ENCODE data around the gene SPATS2. TPM values are rescaled to one million over a fixed set of nuclear protein-coding genes. Genes with fewer than 3 reads are reported as not detected.

The SPATS2 gene
- total RNA-seq, 2 experiments from 2014 or later = 8.5 to 9.1 TPM

DNA sequence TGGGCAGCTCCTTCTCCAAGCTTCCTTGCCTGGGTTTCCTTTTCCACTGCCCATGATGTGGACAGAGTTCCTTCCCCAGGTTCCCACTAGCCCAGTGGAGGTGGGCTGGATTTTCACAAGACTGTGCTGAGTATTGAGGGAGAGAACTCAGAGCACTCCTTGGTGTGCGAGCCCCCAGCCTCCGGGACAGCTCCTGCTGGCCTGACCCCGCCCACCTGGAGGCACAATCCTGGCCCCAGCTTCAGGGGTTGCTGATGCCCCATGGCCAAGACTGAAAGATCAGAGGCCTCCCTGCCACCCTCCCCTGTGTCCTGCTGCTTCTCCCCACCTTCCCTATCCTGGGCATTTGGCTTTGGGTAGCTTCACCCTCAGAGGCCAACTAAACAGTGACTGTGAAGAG, 179.2 kb downstream of the SPATS2 start:
- no peaks in the 10 kb centered on the region for H3K9me3 Mint-ChIP-seq
- H3K4me3 Mint-ChIP-seq = no peak overlapping the region

DNA sequence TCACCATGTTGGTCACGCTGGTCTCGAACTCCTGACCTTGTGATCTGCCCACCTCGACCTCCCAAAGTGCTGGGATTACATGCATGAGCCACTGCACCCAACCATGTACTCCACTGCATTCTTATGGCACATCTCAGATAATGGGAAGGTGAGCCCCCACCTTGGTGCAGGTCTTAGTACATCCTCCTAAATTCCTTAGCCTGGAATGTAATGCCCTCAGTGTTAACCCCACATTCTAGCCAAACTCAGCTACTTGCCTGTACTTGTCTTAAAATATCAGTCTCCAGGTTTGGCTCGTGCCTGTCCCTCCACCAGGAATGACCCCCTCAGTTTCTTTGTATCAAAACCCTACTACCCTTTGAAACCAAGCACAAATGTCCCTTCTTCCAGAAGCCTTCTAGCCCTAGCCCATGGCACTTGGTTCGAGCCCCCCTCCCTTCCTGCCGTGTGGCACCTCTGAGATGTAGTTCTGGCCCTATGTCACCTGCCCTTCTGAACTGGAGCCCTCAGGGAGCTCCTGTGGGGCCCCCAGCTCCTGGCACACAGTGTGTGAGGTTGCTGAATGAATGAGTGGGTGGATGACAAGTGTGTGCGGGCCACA, 179.9 kb downstream of the SPATS2 start:
- no peak overlapping the region for H3K4me3 Mint-ChIP-seq
- H3K27ac Mint-ChIP-seq = no peak overlapping the region
- H3K36me3 Mint-ChIP-seq = no peaks in the 10 kb centered on the region
- H3K27me3 Mint-ChIP-seq = peaks cover 4% of the 10 kb centered on the region
- no peak for DNase-seq
- no peaks in the 10 kb centered on the region for H3K9me3 Mint-ChIP-seq
- peaks cover 25% of the 10 kb centered on the region for H3K4me1 Mint-ChIP-seq

More for the DNA sequence above, 179.2 kb downstream of the SPATS2 start:
- no peak overlapping the region for H3K27ac Mint-ChIP-seq
- H3K4me1 Mint-ChIP-seq = peaks cover 25% of the 10 kb centered on the region
- no peak for DNase-seq
- H3K36me3 Mint-ChIP-seq = no peaks in the 10 kb centered on the region
- peaks cover 4% of the 10 kb centered on the region for H3K27me3 Mint-ChIP-seq

DNA sequence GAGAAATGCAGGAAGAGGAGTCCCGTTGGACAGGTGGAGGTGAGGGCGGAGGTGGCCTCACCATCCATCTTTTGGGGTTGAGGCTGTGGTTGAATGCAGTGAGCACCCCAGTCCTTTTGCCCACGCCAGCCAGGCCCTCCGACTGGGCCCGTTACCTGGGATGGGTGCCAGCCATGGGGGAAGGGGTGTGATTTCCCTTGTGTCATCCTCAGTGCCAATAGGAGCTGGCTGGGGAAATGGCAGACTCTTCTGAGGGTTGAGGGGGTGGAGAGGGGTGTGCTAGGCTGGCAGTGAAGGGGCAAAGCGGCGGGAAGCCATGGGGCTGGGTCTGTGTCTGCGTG, 181.2 kb downstream of the SPATS2 start:
- Mint-ChIP-seq H3K27me3 (peaks cover 4% of the 10 kb centered on the region), H3K4me3 (peak overlapping the region; percentile 83), H3K9me3 (no peaks in the 10 kb centered on the region), H3K36me3 (no peaks in the 10 kb centered on the region), H3K4me1 (peaks cover 28% of the 10 kb centered on the region), H3K27ac (peak overlapping the region; percentile 83)
- DNase-seq = no peak

DNA sequence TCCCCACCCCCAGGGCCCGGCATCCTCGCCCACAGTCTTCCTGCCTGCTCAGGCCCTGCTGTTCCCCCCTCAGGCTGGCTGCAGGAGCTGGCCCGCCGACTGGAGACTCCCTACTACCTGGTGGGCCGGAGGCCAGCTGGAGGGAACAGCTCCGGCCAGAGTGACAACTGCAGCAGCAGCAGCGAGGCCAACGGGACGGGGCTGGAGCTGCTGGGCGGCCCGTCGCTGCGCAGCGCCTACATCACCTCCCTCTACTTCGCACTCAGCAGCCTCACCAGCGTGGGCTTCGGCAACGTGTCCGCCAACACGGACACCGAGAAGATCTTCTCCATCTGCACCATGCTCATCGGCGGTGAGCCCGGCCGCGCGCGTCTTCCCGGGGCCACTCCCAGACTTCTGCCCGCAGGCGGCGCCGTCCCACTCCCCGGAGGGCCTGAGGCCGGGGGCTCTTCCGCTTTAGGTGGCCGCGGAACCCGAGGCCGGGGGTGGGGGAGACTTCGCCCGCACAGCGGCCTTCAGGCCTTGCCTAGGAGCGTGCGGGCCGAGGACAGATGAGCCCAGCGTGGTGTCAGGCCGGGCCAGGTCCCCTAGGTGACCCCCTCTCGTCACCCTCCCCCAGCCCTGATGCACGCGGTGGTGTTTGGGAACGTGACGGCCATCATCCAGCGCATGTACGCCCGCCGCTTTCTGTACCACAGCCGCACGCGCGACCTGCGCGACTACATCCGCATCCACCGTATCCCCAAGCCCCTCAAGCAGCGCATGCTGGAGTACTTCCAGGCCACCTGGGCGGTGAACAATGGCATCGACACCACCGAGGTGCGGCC, 181.8 kb downstream of the SPATS2 start:
- H3K9me3 Mint-ChIP-seq = no peaks in the 10 kb centered on the region
- no peaks in the 10 kb centered on the region for H3K36me3 Mint-ChIP-seq
- peaks cover 30% of the 10 kb centered on the region for H3K4me1 Mint-ChIP-seq
- H3K27me3 Mint-ChIP-seq = peaks cover 4% of the 10 kb centered on the region
- H3K4me3 Mint-ChIP-seq = peak overlapping the region; percentile 83
- peak overlapping the region; percentile 83 for H3K27ac Mint-ChIP-seq
- peak; percentile 52 for DNase-seq

DNA sequence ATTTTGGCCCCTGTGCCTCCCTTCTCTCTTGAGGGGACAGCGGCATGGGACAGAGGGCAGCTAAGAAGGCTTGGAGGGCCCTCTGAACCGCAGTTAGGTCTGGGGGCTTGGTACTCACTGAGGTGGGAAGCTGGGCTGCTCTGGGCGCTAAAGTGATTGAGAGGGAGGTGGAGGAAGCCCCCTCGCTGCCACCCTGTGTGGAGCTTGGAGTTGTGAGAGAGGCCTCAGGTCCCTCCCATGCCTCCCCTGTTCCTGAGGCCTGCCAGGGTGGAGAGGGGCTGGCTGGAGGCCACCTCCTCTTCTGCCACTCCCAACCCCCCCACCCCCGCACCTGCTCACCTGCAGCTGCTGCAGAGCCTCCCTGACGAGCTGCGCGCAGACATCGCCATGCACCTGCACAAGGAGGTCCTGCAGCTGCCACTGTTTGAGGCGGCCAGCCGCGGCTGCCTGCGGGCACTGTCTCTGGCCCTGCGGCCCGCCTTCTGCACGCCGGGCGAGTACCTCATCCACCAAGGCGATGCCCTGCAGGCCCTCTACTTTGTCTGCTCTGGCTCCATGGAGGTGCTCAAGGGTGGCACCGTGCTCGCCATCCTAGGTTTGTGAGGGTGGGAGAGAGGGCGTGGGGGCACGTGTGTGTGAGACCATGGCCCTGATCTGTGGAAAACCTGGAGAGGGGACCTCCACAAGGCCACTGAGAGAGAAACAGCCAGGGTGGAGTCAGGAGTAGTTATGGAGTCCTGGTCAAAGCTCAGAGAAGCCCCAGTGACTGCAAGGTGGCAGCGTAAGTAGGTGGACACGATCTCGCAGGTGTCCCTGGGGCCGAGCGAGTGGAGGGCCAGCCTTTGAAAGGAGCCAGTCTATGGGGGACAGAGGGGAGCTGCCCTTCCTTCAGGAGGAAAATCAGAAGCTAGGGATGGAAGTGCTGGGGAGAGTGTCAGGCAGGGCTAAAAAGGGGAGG, 182.8 kb downstream of the SPATS2 start:
- Mint-ChIP-seq H3K27ac (peak overlapping the region; percentile 68), H3K9me3 (no peaks in the 10 kb centered on the region), H3K4me3 (peak overlapping the region; percentile 83), H3K36me3 (no peaks in the 10 kb centered on the region), H3K27me3 (peaks cover 4% of the 10 kb centered on the region), H3K4me1 (peaks cover 25% of the 10 kb centered on the region)
- no peak for DNase-seq

DNA sequence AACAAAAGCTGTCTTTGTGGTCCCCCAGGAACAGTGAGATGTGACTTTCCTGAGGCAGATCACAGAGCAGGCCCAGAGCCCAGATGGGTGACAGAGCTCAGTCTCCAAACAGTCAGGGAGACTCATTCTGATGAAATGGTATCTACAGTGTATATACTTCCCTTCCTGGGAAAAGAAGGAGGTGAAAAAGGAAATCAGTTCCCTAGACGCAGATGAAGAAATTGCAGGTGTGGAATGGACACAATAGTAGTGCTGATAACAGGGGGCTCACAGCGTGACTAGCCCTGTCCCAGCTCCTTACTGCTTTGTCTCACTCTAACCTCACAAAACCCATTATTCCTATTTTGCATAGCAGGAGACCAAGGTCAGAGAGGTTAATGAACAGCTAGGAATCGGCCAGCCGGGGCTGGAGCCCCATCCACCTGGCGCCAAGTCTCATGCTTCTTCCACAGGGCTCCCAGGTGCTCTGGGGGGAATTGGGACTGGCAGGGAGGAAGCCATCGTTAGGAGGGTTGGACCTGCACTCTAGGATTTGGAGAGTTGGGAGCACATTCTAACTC, 183.5 kb downstream of the SPATS2 start:
- Mint-ChIP-seq H3K27ac (peak overlapping the region; percentile 3), H3K36me3 (no peaks in the 10 kb centered on the region), H3K4me1 (peaks cover 24% of the 10 kb centered on the region), H3K27me3 (peaks cover 4% of the 10 kb centered on the region), H3K9me3 (no peaks in the 10 kb centered on the region), H3K4me3 (peak overlapping the region; percentile 56)
- DNase-seq = no peak

DNA sequence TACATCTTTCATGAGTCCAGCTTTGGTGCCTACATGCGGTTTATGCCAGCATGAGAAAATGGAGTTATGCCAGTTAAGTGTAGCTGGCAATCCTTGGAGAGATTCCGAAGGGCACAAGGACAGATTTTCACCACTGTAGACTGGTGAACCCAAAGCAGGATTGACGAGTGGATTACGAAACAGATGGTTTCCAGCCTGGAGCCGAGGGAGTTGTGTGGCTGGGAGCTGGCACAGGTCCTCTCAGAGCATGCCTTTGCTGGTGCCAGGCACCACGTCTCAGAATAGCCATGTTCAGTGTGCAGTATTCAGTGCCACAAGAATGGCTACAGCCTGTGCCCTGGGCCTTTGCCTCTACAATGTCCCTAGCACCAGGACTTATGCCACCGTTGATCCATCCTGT, 184.8 kb downstream of the SPATS2 start:
- Mint-ChIP-seq H3K27ac (no peak overlapping the region), H3K4me3 (no peak overlapping the region), H3K36me3 (no peaks in the 10 kb centered on the region), H3K4me1 (peaks cover 27% of the 10 kb centered on the region), H3K27me3 (no peaks in the 10 kb centered on the region), H3K9me3 (no peaks in the 10 kb centered on the region)
- DNase-seq = no peak

DNA sequence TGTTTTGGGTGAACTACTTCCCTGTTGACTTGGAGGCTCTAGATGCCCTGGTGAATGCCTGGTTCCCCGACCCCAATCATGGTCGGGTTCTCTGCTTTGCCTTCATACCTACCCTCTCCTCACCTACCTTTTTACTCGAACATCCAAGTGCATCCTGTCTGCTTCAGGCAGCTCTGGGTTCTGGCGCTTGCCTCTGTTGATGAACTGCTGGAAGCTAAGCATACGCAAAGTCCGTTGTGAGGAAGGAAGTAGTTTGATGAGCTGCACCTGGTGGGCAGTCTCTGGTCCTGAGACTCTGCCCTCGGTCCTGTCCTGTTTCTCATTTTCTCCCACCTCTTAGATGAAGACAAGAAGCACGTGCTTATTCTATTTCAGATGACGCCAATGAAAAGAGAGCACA, 185.2 kb downstream of the SPATS2 start:
- Mint-ChIP-seq H3K4me1 (peaks cover 23% of the 10 kb centered on the region), H3K4me3 (no peak overlapping the region), H3K27ac (no peak overlapping the region), H3K9me3 (no peaks in the 10 kb centered on the region), H3K27me3 (no peaks in the 10 kb centered on the region), H3K36me3 (no peaks in the 10 kb centered on the region)
- no peak for DNase-seq

DNA sequence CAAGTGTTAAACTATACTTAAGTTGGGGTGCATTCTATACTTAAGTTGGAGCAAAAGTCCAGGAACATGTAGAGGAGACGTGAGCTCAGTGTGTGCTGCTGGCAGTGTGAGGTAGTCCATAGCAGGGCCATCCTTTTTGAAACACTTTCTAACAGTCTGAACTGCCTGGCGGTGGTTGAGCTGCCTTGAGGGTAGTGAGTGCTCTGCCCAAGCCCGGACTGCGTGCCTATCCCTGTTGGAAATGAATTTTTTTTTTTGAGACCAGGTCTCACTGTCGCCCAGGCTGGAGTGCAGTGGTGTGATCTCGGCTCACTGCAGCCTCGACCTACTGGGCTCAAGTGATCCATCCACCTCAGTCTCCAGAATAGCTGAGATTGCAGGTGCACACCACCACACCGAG, 185.6 kb downstream of the SPATS2 start:
- no peak overlapping the region for H3K4me3 Mint-ChIP-seq
- H3K36me3 Mint-ChIP-seq = no peaks in the 10 kb centered on the region
- H3K27ac Mint-ChIP-seq = no peak overlapping the region
- peaks cover 21% of the 10 kb centered on the region for H3K4me1 Mint-ChIP-seq
- H3K27me3 Mint-ChIP-seq = no peaks in the 10 kb centered on the region
- no peaks in the 10 kb centered on the region for H3K9me3 Mint-ChIP-seq
- DNase-seq = no peak

DNA sequence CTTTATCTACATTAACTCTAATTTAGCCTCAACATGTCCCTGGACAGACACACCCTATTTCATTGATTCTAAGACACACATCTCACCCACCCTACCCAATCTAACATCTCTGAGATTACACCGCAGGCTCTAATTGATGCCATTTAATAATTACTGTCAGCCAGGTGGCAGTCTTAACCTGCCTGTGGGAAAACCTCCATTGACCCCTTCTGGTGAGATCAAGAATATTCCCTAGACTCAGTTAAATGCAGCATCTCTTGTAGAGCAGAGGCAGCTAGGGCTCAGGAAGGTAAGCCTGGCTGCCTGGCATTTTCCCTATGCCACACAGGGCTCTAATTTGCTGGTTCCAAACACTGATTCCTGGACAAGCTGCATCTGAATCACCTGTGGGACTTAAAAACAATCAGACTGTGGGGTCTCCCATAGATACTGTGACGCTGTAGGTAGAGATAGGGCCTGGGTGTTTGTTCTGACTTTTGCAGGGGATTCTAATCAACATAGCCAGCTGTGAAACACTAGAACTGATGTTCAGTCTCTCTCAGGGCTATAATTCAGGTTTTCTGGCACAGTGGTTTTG, 186.3 kb downstream of the SPATS2 start:
- no peak for DNase-seq
- Mint-ChIP-seq H3K27me3 (no peaks in the 10 kb centered on the region), H3K36me3 (peaks cover 4% of the 10 kb centered on the region), H3K4me3 (no peak overlapping the region), H3K4me1 (peaks cover 14% of the 10 kb centered on the region), H3K9me3 (no peaks in the 10 kb centered on the region), H3K27ac (no peak overlapping the region)

DNA sequence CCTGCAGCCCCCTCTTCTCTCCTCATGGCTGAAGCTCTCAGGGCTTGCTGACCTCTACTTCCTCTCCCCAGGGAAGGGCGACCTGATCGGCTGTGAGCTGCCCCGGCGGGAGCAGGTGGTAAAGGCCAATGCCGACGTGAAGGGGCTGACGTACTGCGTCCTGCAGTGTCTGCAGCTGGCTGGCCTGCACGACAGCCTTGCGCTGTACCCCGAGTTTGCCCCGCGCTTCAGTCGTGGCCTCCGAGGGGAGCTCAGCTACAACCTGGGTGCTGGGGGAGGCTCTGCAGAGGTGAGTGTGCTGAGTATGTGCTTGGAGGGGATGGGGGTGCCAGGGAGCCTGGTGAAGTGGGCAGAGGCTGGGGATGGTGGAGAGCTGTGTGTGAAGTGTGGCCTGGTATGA, 187.0 kb downstream of the SPATS2 start:
- peaks cover 11% of the 10 kb centered on the region for H3K4me1 Mint-ChIP-seq
- no peaks in the 10 kb centered on the region for H3K27me3 Mint-ChIP-seq
- no peak overlapping the region for H3K4me3 Mint-ChIP-seq
- H3K27ac Mint-ChIP-seq = no peak overlapping the region
- DNase-seq = no peak
- peaks cover 8% of the 10 kb centered on the region for H3K36me3 Mint-ChIP-seq
- no peaks in the 10 kb centered on the region for H3K9me3 Mint-ChIP-seq

DNA sequence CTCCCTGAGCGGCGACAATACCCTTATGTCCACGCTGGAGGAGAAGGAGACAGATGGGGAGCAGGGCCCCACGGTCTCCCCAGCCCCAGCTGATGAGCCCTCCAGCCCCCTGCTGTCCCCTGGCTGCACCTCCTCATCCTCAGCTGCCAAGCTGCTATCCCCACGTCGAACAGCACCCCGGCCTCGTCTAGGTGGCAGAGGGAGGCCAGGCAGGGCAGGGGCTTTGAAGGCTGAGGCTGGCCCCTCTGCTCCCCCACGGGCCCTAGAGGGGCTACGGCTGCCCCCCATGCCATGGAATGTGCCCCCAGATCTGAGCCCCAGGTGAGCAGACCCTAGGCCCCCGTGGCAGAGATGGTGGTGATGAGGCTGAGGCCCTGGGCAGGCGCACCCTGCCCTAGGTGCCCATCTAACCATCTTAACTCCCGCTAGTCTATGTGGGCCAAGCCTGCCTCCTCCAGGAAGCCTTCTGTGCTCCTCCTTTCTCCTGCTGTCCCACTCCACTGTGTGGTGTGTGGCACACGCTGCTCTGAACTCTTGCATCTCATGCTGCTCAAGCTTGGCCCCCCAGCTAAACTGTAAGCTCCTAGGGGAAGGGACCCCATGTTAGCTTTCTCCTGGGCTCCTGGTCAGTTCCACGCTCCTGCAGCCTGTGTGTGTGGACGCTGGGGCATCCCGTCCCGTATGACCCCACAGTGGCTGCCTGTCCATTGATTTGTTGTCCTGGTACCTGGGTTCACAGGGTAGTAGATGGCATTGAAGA, 188.5 kb downstream of the SPATS2 start:
- Mint-ChIP-seq H3K36me3 (peaks cover 9% of the 10 kb centered on the region), H3K4me1 (peaks cover 18% of the 10 kb centered on the region), H3K27me3 (no peaks in the 10 kb centered on the region), H3K27ac (no peak overlapping the region), H3K9me3 (no peaks in the 10 kb centered on the region), H3K4me3 (no peak overlapping the region)
- no peak for DNase-seq

DNA sequence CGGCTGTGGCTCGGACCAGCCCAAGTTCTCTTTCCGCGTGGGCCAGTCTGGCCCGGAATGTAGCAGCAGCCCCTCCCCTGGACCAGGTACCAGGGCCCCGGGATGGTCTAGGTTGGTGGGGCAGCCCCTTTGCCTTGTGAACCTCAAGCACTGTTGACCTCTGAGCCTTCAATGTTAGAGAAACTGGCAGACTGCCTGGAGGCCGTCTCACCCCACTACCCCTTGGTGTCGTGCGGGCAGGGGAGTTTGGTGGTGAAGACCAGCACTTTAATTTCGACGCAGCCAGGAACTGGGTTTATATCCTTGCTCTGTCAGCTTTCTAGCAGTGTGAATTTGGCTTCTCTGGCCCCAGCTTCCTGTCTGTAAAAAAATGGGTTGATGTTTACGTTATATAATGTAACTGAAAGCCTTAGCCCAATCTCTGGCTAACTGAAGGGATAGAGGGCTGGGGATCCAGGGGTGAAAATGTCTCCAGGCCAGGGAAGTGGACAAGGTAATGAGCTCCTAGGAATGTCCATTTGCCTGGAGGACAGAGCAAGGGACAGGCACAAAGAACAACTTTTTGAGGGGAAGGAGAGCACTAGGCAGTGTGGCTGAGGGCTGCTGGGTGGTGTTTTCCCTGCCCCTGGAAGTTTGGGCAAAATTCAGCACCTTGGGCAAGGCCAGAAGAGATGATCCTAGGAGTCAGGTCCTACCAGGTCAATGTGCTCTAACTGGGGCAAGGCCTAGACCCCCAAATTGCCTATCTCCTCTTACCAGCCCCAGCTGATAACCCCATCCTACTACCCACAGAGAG, 189.3 kb downstream of the SPATS2 start:
- Mint-ChIP-seq H3K4me3 (no peak overlapping the region), H3K27ac (peak overlapping the region; percentile 26), H3K4me1 (peaks cover 25% of the 10 kb centered on the region), H3K9me3 (no peaks in the 10 kb centered on the region), H3K27me3 (no peaks in the 10 kb centered on the region), H3K36me3 (peaks cover 11% of the 10 kb centered on the region)
- DNase-seq = no peak

All from activated naive CD8-positive, alpha-beta T cell treated with anti-CD3 and anti-CD28 coated beads for 36 hours (primary cell).